IMR-90 (cell line): ENCODE results near the gene MB21D2. TPM values are rescaled to one million over a fixed set of nuclear protein-coding genes. Genes with fewer than 3 reads are reported as not detected.

Experiments
- ATAC-seq: fragments of 200-7000 bp; cut with Tn5 transposase; 2 replicates; pipeline ENCODE4 v1.9.1; 2020; ENCODE audit warnings: low read depth, mild to moderate bottlenecking, moderate library complexity
- BruUV-seq: library from RNA; stranded (reverse); fragments of 400-500 nt; replicated peaks from 2 replicates; lab custom pipeline; 2021; lab: Mats Ljungman, UMichigan
- CTCF ChIA-PET: fragments of 300-600 bp; formaldehyde crosslinking; extraction: SDS; loops from one replicate; lab custom pipeline; 2021; ENCODE audit warnings: antibody characterized with exemption; lab: Yijun Ruan, JAX
- POLR2A ChIA-PET: fragments of 300-600 bp; sonication (Branson Sonifier 250); formaldehyde crosslinking; loops from one replicate; lab custom pipeline; 2022; ENCODE audit warnings: antibody characterized with exemption; ENCODE audit not compliant: unreplicated experiment; lab: Charles Lee
- DNase-seq: peaks from one replicate; pipeline ENCODE4 v3.0.0; 2013
- H2AFZ ChIP-seq: replicated peaks from 2 replicates; pipeline ENCODE3; 2013; ENCODE audit warnings: low read length, mild to moderate bottlenecking; ENCODE audit not compliant: poor library complexity
- H2AK5ac ChIP-seq: 2 replicates; pipeline ENCODE4 v1.6.1; 2013; ENCODE audit warnings: low read depth, low read length, inconsistent platforms
- H2AK9ac ChIP-seq: replicated peaks from 2 replicates; pipeline ENCODE3; 2013; ENCODE audit warnings: mild to moderate bottlenecking, low read depth, low read length, moderate library complexity; ENCODE audit not compliant: poor library complexity
- H2BK120ac ChIP-seq: 2 replicates; pipeline ENCODE4 v1.6.1; 2013; ENCODE audit warnings: low read depth, low read length, inconsistent platforms
- H2BK15ac ChIP-seq: 3 replicates; pipeline ENCODE4 v1.6.1; 2013; ENCODE audit warnings: low read depth, low read length, inconsistent platforms
- H2BK20ac ChIP-seq: 2 replicates; pipeline ENCODE4 v1.6.1; 2013; ENCODE audit warnings: low read depth, mild to moderate bottlenecking, inconsistent platforms, low read length, moderate library complexity
- H2BK5ac ChIP-seq: 2 replicates; pipeline ENCODE4 v1.6.1; 2013; ENCODE audit warnings: mild to moderate bottlenecking, low read depth, low read length, inconsistent platforms; ENCODE audit not compliant: poor library complexity, severe bottlenecking
- H3K14ac ChIP-seq: replicated peaks from 2 replicates; pipeline ENCODE4 v1.6.1; 2013; ENCODE audit warnings: low read depth, low read length, inconsistent platforms
- H3K18ac ChIP-seq: 2 replicates; pipeline ENCODE4 v1.6.1; 2013; ENCODE audit warnings: low read depth, low read length, control low read depth
- H3K23ac ChIP-seq: 2 replicates; pipeline ENCODE4 v1.6.1; 2013; ENCODE audit warnings: low read depth, low read length, inconsistent platforms
- H3K27ac ChIP-seq: 2 replicates; pipeline ENCODE4 v1.5.1; 2013; ENCODE audit warnings: mild to moderate bottlenecking, control low read depth, low read length; ENCODE audit not compliant: insufficient read depth
- H3K27me3 ChIP-seq: 2 replicates; pipeline ENCODE4 v1.6.1; 2013; ENCODE audit warnings: low read length; ENCODE audit not compliant: control insufficient read depth, insufficient read depth
- H3K36me3 ChIP-seq: 2 replicates; pipeline ENCODE4 v1.6.1; 2013; ENCODE audit warnings: low read length, mixed read lengths; ENCODE audit not compliant: control insufficient read depth, insufficient read depth
- H3K4ac ChIP-seq: 2 replicates; pipeline ENCODE4 v1.6.1; 2013; ENCODE audit warnings: low read depth, low read length, inconsistent platforms
- H3K4me1 ChIP-seq: 2 replicates; pipeline ENCODE4 v1.6.1; 2013; ENCODE audit warnings: low read length, mixed read lengths; ENCODE audit not compliant: control insufficient read depth, insufficient read depth
- H3K4me2 ChIP-seq: 2 replicates; pipeline ENCODE4 v1.6.1; 2013; ENCODE audit warnings: low read depth, mild to moderate bottlenecking, control low read depth, low read length, moderate library complexity
- H3K4me3 ChIP-seq: 2 replicates; pipeline ENCODE4 v1.5.1; 2013; ENCODE audit warnings: low read depth, mild to moderate bottlenecking, control low read depth, low read length, moderate library complexity; ENCODE audit not compliant: insufficient read depth
- H3K56ac ChIP-seq: 2 replicates; pipeline ENCODE4 v1.6.1; 2013; ENCODE audit warnings: low read length, inconsistent platforms; ENCODE audit not compliant: insufficient read depth; ENCODE audit errors: extremely low read depth
- H3K79me1 ChIP-seq, 2 experiments: 2 replicates each; pipeline ENCODE4 v1.6.1; 2013; ENCODE audit warnings: low read length in 2 of 2, inconsistent platforms in 1 of 2, low read depth in 1 of 2
- H3K9ac ChIP-seq: 2 replicates; pipeline ENCODE4 v1.6.1; 2013; ENCODE audit warnings: low read depth, low read length, control low read depth
- H3K9me1 ChIP-seq: 2 replicates; pipeline ENCODE4 v1.6.1; 2013; ENCODE audit warnings: low read length, inconsistent platforms; ENCODE audit not compliant: insufficient read depth
- H3K9me3 ChIP-seq: 2 replicates; pipeline ENCODE4 v1.6.1; 2013; ENCODE audit warnings: low read length; ENCODE audit not compliant: control insufficient read depth, insufficient read depth
- H4K20me1 ChIP-seq: 2 replicates; pipeline ENCODE4 v1.6.1; 2013; ENCODE audit warnings: low read length, inconsistent platforms; ENCODE audit not compliant: insufficient read depth
- H4K5ac ChIP-seq: 2 replicates; pipeline ENCODE4 v1.6.1; 2013; ENCODE audit warnings: mild to moderate bottlenecking, low read depth, low read length, control low read depth
- H4K8ac ChIP-seq, 2 experiments: 2 replicates each; pipeline ENCODE4 v1.6.1; 2013; ENCODE audit warnings: low read depth in 2 of 2, low read length in 2 of 2, control low read depth in 1 of 2, inconsistent platforms in 1 of 2
- H4K91ac ChIP-seq: 2 replicates; pipeline ENCODE4 v1.6.1; 2013; ENCODE audit warnings: low read depth, low read length, inconsistent platforms; ENCODE audit not compliant: insufficient read depth
- CTCF ChIP-seq: conservative IDR thresholded peaks from 2 replicates; pipeline ENCODE4 v1.5.1; 2012; ENCODE audit warnings: mild to moderate bottlenecking, low read depth, low read length, improper control_type of control experiment
- POLR2A ChIP-seq: IDR thresholded peaks from 2 replicates; pipeline ENCODE4 v1.6.1; 2012; ENCODE audit warnings: mild to moderate bottlenecking, low read depth, low read length
- WGBS, 2 experiments: methylation state at CpG; one replicate each; pipeline versions ENCODE4 v1.1.5 to v1.1.7; 2013; ENCODE audit warnings: missing lambda C conversion rate in 2 of 2; ENCODE audit not compliant: insufficient read length in 1 of 2; ENCODE audit errors: extremely low coverage in 2 of 2; 5-methylcytosine and 5-hydroxymethylcytosine counted together
- dilution Hi-C: fragments of 300-500 bp; cut with HindIII; formaldehyde crosslinking; loops from one replicate; pipeline ENCODE4 v1.14.3; 2018; ENCODE audit warnings: low sequenced_read_pairs; ENCODE audit not compliant: unreplicated experiment
- in situ Hi-C: fragments of 300-500 bp; cut with MboI; formaldehyde crosslinking; loops from 3 replicates; pipeline ENCODE4 v1.14.3; 2019; ENCODE audit warnings: low sequenced_read_pairs, inconsistent platforms, mixed read lengths
- intact Hi-C: fragments of 100-400 bp; cut with micrococcal nuclease; formaldehyde crosslinking; loops from 2 replicates; pipeline ENCODE4 v1.10.0; 2022
- polyA plus RNA-seq, 3 experiments: library from polyadenylated mRNA; depleted of rRNA; stranded (reverse); fragments of >200 nt; gene quantifications; 2 replicates each; pipeline ENCODE4 v1.2.3, GENCODE V29; 2012; ENCODE audit warnings: low replicate concordance in 1 of 3
- total RNA-seq: library from RNA; depleted of rRNA; stranded (reverse); fragments of >200 nt; gene quantifications from 2 replicates; pipeline ENCODE4 v1.2.3, GENCODE V29; 2012

The MB21D2 gene
- total and polyA plus RNA-seq, 2 of the 4 experiments (the other 2 are of a cell fraction): 13.6 to 44.8 TPM

GRCh38 chr3:192881159-192881786, 36.4 kb downstream of the MB21D2 start:
- H3K9me3 ChIP-seq: 0 out of 2 replicates have a peak, but pooled peaks cover 2% of the 10 kb centered on the region
- H3K79me1 ChIP-seq: peaks cover 36 to 59% of the 10 kb centered on the region in 2 experiments
- no peaks in the 10 kb centered on the region for H3K36me3 ChIP-seq
- in situ Hi-C loops: loop anchor here (25.0 kb wide), 1 partner anchor 1544 kb away; the partner anchor contains the start of genes CCDC50 and UTS2B
- peak overlapping the region; percentile 54 for H2BK120ac ChIP-seq
- no peak overlapping the region for H3K4me2 ChIP-seq
- intact Hi-C loops: no loop called here
- H3K9ac ChIP-seq: no peak overlapping the region
- H4K5ac ChIP-seq: peak overlapping the region; percentile 28; the same call in 1 of the 2 replicates
- H4K20me1 ChIP-seq: no peaks in the 10 kb centered on the region
- H3K27me3 ChIP-seq: no peaks in the 10 kb centered on the region
- H3K4me3 ChIP-seq: no peak overlapping the region
- no peak for ATAC-seq
- peak overlapping the region; percentile 91; the same call in 1 of the 3 replicates for H2BK15ac ChIP-seq
- H2AFZ ChIP-seq: no peak overlapping the region
- ChIA-PET CTCF (interaction anchor here (0.5 to 1.4 kb wide), 3 partner anchors 34 to 1496 kb away, joined by 3 to 4 read pairs (median 3); no protein-coding TSS in a partner anchor), POLR2A (no interaction called here)
- peak overlapping the region; percentile 71 for H4K91ac ChIP-seq
- no peak overlapping the region; the same call in 1 of the 2 replicates for H3K56ac ChIP-seq
- peak overlapping the region; percentile 87 for H2BK20ac ChIP-seq
- DNase-seq: no peak
- peak overlapping the region; percentile 72 for H3K23ac ChIP-seq
- H3K4ac ChIP-seq: peak overlapping the region; percentile 71
- peak overlapping the region in 1 of 2 experiments; percentile 51; a peak in 3 of 4 replicates for H4K8ac ChIP-seq
- H3K9me1 ChIP-seq: peaks cover 27% of the 10 kb centered on the region
- dilution Hi-C loops: no loop called here
- TF ChIP-seq POLR2A (no peak), CTCF (no peak)
- H2AK5ac ChIP-seq: peak overlapping the region; percentile 88
- H3K4me1 ChIP-seq: peaks cover 16% of the 10 kb centered on the region
- no peak overlapping the region for H3K27ac ChIP-seq
- H2BK5ac ChIP-seq: peak overlapping the region; percentile 24
- peak overlapping the region; percentile 31 for H3K14ac ChIP-seq
- no peak overlapping the region for H2AK9ac ChIP-seq
- peak overlapping the region; percentile 33; the same call in 1 of the 2 replicates for H3K18ac ChIP-seq
- 100% methylated on average over 1 of the region's 7 CpGs; no CpG with 5 or more reads in 1 of the 2 experiments for WGBS, 2 experiments
- no TSS peak for BruUV-seq
